SH-SY5Y (cell line): ENCODE measurements around the gene PPIL3.

ENCODE experiments used
- GATA2 ChIP-seq: IDR thresholded peaks from 2 replicates; pipeline ENCODE4 v1.6.1; 2011; ENCODE audit warnings: mild to moderate bottlenecking, low read depth, low read length
- GATA3 ChIP-seq: IDR thresholded peaks from 2 replicates; pipeline ENCODE4 v1.6.1; 2011; ENCODE audit warnings: low read depth, mild to moderate bottlenecking, low read length, moderate library complexity

DNA sequence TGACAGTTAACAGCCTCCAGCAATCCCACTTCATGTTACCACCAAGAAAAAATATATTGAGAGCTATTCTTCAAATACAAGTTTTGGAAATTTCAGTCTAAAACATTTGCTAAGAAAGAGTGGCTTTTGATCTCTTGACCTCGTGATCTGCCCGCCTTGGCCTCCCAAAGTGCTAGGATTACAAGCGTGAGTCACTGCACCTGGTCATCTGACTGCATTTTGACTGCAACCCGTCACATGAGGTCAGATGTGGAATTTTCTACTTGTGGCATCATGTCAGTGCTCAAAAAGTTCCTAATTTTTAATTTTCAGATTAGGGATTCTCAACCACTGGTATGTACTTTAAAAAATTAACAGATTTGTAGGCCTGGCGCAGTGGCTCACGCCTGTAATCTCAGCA, 15.3 kb downstream of the PPIL3 start:
- TF ChIP-seq GATA2 (no peak), GATA3 (no peak)
